HEK293T (cell line): ENCODE data around the gene TACC2.

ENCODE experiments used
- CTCF ChIA-PET: fragments of 350-600 bp; formaldehyde crosslinking; extraction: SDS; loops from one replicate; lab custom pipeline; 2021; ENCODE audit warnings: antibody characterized with exemption, inconsistent platforms; lab: Yijun Ruan, JAX
- POLR2A ChIA-PET: fragments of 350-600 bp; formaldehyde crosslinking; extraction: SDS; loops from one replicate; lab custom pipeline; 2020; ENCODE audit warnings: antibody characterized with exemption, inconsistent platforms; lab: Yijun Ruan, JAX
- DNase-seq: peaks from one replicate; pipeline ENCODE4 v3.0.0; 2012; ENCODE audit warnings: mixed read lengths; ENCODE audit errors: extremely low spot score
- ARNT ChIP-seq: fragments of 450-650 bp; IDR thresholded peaks from 2 replicates; pipeline ENCODE4 v1.6.1; 2017; ENCODE audit warnings: mild to moderate bottlenecking
- BHLHE40 ChIP-seq: fragments of 450-650 bp; IDR thresholded peaks from 2 replicates; pipeline ENCODE4 v1.6.1; 2016; ENCODE audit warnings: mild to moderate bottlenecking, moderate library complexity, borderline replicate concordance
- CTBP1 ChIP-seq: fragments of 450-650 bp; IDR thresholded peaks from 2 replicates; pipeline ENCODE4 v1.6.1; 2016; ENCODE audit warnings: borderline replicate concordance
- ELF4 ChIP-seq: fragments of 450-650 bp; IDR thresholded peaks from 2 replicates; pipeline ENCODE4 v1.6.1; 2017; ENCODE audit warnings: antibody characterized with exemption
- FOXA1 ChIP-seq: fragments of 450-650 bp; IDR thresholded peaks from 2 replicates; pipeline ENCODE4 v1.6.1; 2016; ENCODE audit warnings: mild to moderate bottlenecking
- FOXK2 ChIP-seq: fragments of 450-650 bp; IDR thresholded peaks from 2 replicates; pipeline ENCODE4 v1.6.1; 2016; ENCODE audit warnings: mild to moderate bottlenecking
- FOXM1 ChIP-seq: fragments of 450-650 bp; IDR thresholded peaks from 2 replicates; pipeline ENCODE4 v1.6.1; 2017; ENCODE audit warnings: mild to moderate bottlenecking, borderline replicate concordance
- HDGF ChIP-seq: fragments of 450-650 bp; IDR thresholded peaks from 2 replicates; pipeline ENCODE4 v1.6.1; 2017; ENCODE audit warnings: antibody characterized with exemption, borderline replicate concordance
- L3MBTL2 ChIP-seq: fragments of 450-650 bp; conservative IDR thresholded peaks from 2 replicates; pipeline ENCODE4 v1.6.1; 2016; ENCODE audit warnings: mild to moderate bottlenecking
- LEF1 ChIP-seq: fragments of 450-650 bp; IDR thresholded peaks from 2 replicates; pipeline ENCODE4 v1.6.1; 2017; ENCODE audit warnings: mild to moderate bottlenecking, borderline replicate concordance
- NFRKB ChIP-seq: fragments of 450-650 bp; IDR thresholded peaks from 2 replicates; pipeline ENCODE4 v1.6.1; 2016; ENCODE audit warnings: mild to moderate bottlenecking, moderate library complexity
- PKNOX1 ChIP-seq: fragments of 450-650 bp; IDR thresholded peaks from 2 replicates; pipeline ENCODE4 v1.6.1; 2016
- SP1 ChIP-seq: fragments of 450-650 bp; IDR thresholded peaks from 2 replicates; pipeline ENCODE4 v1.6.1; 2017
- SUZ12 ChIP-seq: fragments of 450-650 bp; IDR thresholded peaks from 2 replicates; pipeline ENCODE4 v1.6.1; 2016; ENCODE audit warnings: mild to moderate bottlenecking
- TARDBP ChIP-seq: fragments of 450-650 bp; IDR thresholded peaks from 2 replicates; pipeline ENCODE4 v1.6.1; 2016
- ZNF384 ChIP-seq: fragments of 450-650 bp; IDR thresholded peaks from 2 replicates; pipeline ENCODE4 v1.6.1; 2016

The TACC2 gene

GRCh38 chr10:122051609-122052385 lies 62.8 kb downstream of the TACC2 start:
- POLR2A ChIA-PET: interaction anchor here (1.0 kb wide), 1 partner anchor 11 kb away, joined by 4 read pairs; no protein-coding TSS in a partner anchor
- TF ChIP-seq BHLHE40 (no peak), FOXK2 (no peak), ZNF384 (peak; percentile 88)
- CTCF ChIA-PET: interaction anchor here (0.5 to 1.7 kb wide), 10 partner anchors 11 to 642 kb away, joined by 3 to 7 read pairs (median 3); no protein-coding TSS in a partner anchor
- DNase-seq: peak; percentile 60

- CTCF ChIA-PET: interaction anchor here (0.6 to 1.7 kb wide), 2 partner anchors 11 to 13 kb away, joined by 3 to 7 read pairs; no protein-coding TSS in a partner anchor
- TF ChIP-seq FOXA1 (no peak), BHLHE40 (no peak), ELF4 (no peak), NFRKB (no peak), PKNOX1 (no peak), L3MBTL2 (no peak), CTBP1 (no peak)
- DNase-seq: no peak
- POLR2A ChIA-PET: no interaction called here
Measured at GRCh38 chr10:122052701-122053100, 63.7 kb downstream of the TACC2 start.

DNA sequence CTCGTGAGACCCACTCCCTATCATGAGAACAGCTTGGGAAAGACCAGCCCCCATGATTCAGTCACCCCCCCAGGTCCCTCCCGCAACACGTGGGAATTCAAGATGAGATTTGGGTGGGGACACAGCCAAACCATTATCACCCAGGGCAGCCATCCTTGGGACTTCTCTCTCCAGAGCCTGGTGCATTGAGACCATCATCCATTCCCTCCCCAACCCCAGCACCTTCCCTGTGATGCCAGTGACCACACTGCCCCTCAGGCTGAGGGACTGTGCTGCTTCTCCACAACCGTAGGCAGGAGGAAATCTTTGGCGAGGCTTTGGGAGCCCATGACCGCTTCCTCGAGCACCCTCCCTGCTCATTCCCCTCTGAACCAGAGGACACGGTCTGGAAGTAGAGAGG lies 64.4 kb downstream of the TACC2 start:
- ChIA-PET CTCF (no interaction called here), POLR2A (no interaction called here)

GRCh38 chr10:122054048-122055025 lies 65.4 kb downstream of the TACC2 start:
- peak; percentile 69 for DNase-seq
- POLR2A ChIA-PET: no interaction called here
- TF ChIP-seq BHLHE40: no peak
- TF ChIP-seq ARNT: 0 out of 2 replicates have a peak, but pooled peaks have one; percentile 19
- CTCF ChIA-PET: interaction anchor here (0.6 to 1.6 kb wide), 6 partner anchors 10 to 516 kb away, joined by 3 to 6 read pairs (median 5); no protein-coding TSS in a partner anchor

More for the DNA sequence above, 64.4 kb downstream of the TACC2 start:
- TF ChIP-seq L3MBTL2 (no peak), FOXK2 (no peak), SUZ12 (no peak), SP1 (no peak), FOXM1 (no peak), PKNOX1 (no peak), CTBP1 (no peak), TARDBP (no peak), FOXA1 (no peak), LEF1 (no peak), NFRKB (no peak), ARNT (no peak)
- DNase-seq: no peak

- TF ChIP-seq LEF1: no peak
- no peak for TF ChIP-seq FOXM1
- TF ChIP-seq SP1: no peak
- TF ChIP-seq L3MBTL2: no peak
- no peak for TF ChIP-seq ELF4
- no peak for TF ChIP-seq FOXK2
- TF ChIP-seq NFRKB: no peak
- no peak for TF ChIP-seq CTBP1
- no peak for TF ChIP-seq SUZ12
- no peak for TF ChIP-seq PKNOX1
- TF ChIP-seq TARDBP: no peak
- no peak for TF ChIP-seq ZNF384
- TF ChIP-seq ARNT: no peak
- no peak for TF ChIP-seq FOXA1
- no peak for TF ChIP-seq HDGF
- TF ChIP-seq BHLHE40: no peak
- ChIA-PET POLR2A (no interaction called here), CTCF (interaction anchor here (1.1 to 1.6 kb wide), 3 partner anchors 11 to 58 kb away, joined by 3 to 5 read pairs (median 5); no protein-coding TSS in a partner anchor)
- no peak for DNase-seq
Measured at GRCh38 chr10:122055252-122055651, 66.3 kb downstream of the TACC2 start.

DNA sequence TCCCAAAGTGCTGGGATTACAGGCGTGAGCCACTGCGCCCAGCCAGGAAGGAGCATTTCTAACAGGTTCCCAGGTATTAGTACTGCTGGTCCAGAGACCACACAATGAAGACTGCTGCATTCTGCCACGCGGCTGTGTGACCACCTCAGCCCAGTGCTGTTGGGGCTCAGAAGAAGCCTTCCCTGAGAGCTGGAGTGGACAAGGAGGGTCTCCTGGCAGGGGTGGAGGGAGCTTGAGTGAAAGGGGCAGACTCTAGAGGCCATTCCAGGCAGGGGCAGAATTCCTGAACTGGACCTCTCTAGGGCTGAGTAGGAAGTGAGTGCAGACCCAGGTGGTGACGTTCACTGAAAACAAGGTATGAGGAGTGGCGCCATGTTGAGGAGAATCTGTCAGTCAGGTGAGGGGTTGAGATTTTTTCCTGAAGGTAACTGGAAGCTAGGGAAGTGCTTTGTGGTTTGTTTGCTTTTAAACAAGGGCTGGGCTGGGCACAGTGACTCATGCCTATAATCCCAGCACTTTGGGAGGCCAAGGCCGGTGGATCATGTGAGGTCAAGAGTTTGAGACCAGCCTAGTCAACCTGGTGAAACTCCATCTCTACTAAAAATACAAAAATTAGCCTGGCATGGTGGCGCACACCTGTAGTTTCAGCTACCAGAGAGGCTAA lies 67.6 kb downstream of the TACC2 start:
- no peak for TF ChIP-seq L3MBTL2
- no peak for TF ChIP-seq FOXM1
- no peak for TF ChIP-seq SP1
- TF ChIP-seq ARNT: no peak
- TF ChIP-seq PKNOX1: no peak
- TF ChIP-seq ELF4: no peak
- TF ChIP-seq CTBP1: no peak
- TF ChIP-seq SUZ12: no peak
- ChIA-PET CTCF (interaction anchor here (1.6 kb wide), 1 partner anchor 13 kb away, joined by 5 read pairs; no protein-coding TSS in a partner anchor), POLR2A (no interaction called here)
- DNase-seq: no peak
